Measurements from ENCODE around the gene IGF2BP2.
"Not testable (repeated sequence)": the region's sequence is repeated elsewhere in the genome, so short reads cannot be mapped to it uniquely, and the experiment has no call there.

The IGF2BP2 gene

GRCh38 chr3:185639632-185640206, 185.1 kb downstream of the IGF2BP2 start:
- no peak for DNase-seq (ENCODE audit: low spot score)

GRCh38 chr3:185638651-185639050, 186.2 kb downstream of the IGF2BP2 start:
- DNase-seq (ENCODE audit: low spot score), result not testable (repeated sequence)

- no peak for DNase-seq (ENCODE audit: low spot score)
Measured at GRCh38 chr3:185637388-185637787, 187.5 kb downstream of the IGF2BP2 start.

- no peak for DNase-seq (ENCODE audit: low spot score)
Measured at GRCh38 chr3:185632996-185633395, 191.8 kb downstream of the IGF2BP2 start.

- no peak for DNase-seq (ENCODE audit: low spot score)
Measured at GRCh38 chr3:185631508-185632206, 193.2 kb downstream of the IGF2BP2 start.

GRCh38 chr3:185631108-185631507, 193.7 kb downstream of the IGF2BP2 start:
- DNase-seq (ENCODE audit: low spot score), result no peak

- no peak for DNase-seq (ENCODE audit: low spot score)
Measured at GRCh38 chr3:185630182-185630622, 194.6 kb downstream of the IGF2BP2 start.

- no peak for DNase-seq (ENCODE audit: low spot score)
Measured at GRCh38 chr3:185629554-185630181, 195.2 kb downstream of the IGF2BP2 start.

- no peak for DNase-seq (ENCODE audit: low spot score)
Measured at GRCh38 chr3:185625784-185626183, 199.1 kb downstream of the IGF2BP2 start.

GRCh38 chr3:185623939-185624665, 200.7 kb downstream of the IGF2BP2 start:
- no peak for DNase-seq (ENCODE audit: low spot score)

GRCh38 chr3:185613016-185613415, 211.8 kb downstream of the IGF2BP2 start:
- DNase-seq (ENCODE audit: low spot score), result no peak

GRCh38 chr3:185606196-185606595, 218.6 kb downstream of the IGF2BP2 start:
- no peak for DNase-seq (ENCODE audit: low spot score)

- DNase-seq (ENCODE audit: low spot score), result no peak
Measured at GRCh38 chr3:185605566-185605965, 219.3 kb downstream of the IGF2BP2 start.

GRCh38 chr3:185595526-185595925, 229.3 kb downstream of the IGF2BP2 start:
- no peak for DNase-seq (ENCODE audit: low spot score)

GRCh38 chr3:185594073-185594472, 230.8 kb downstream of the IGF2BP2 start:
- no peak for DNase-seq (ENCODE audit: low spot score)

Measured in HuH-7.5 (cell line).